Right lobe of liver (tissue), 6 donors: ENCODE data around the gene MTUS2. TPM values are rescaled to one million over a fixed set of nuclear protein-coding genes. Genes with fewer than 3 reads are reported as not detected.
A peak's percentile ranks its signal among the peaks of the same experiment; 100 is the strongest.

Source experiments
- ATAC-seq, 4 donors: fragments of 200-7000 bp; cut with Tn5 transposase; one replicate each; pipeline ENCODE4 v1.9.1; 2020; ENCODE audit warnings: mild to moderate bottlenecking in 4 of 4, moderate library complexity in 4 of 4
- DNase-seq, 3 donors: peaks; one replicate each; pipeline ENCODE4 v3.0.0-alpha.2; 2020
- H3K27ac ChIP-seq, 3 donors: fragments of 200-600 bp; one replicate each; pipeline ENCODE4 v1.8.0; 2022
- H3K27me3 ChIP-seq, 2 donors: fragments of 200-600 bp; one replicate each; pipeline ENCODE4 v1.8.0; 2022
- H3K36me3 ChIP-seq, 4 donors: fragments of 200-600 bp; sonication (generic) in 1 of 4; one replicate each; pipeline versions ENCODE4 v1.5.1 to v1.8.0; 2017 to 2022; ENCODE audit warnings: control low read depth in 1 of 4
- H3K4me1 ChIP-seq, 4 donors: fragments of 200-600 bp; sonication (generic) in 1 of 4; one replicate each; pipeline versions ENCODE4 v1.5.1 to v1.8.0; 2017 to 2022; ENCODE audit warnings: control low read depth in 1 of 4
- H3K4me3 ChIP-seq, 3 donors: fragments of 200-600 bp; one replicate each; pipeline ENCODE4 v1.8.0; 2022
- H3K9me3 ChIP-seq, 4 donors: fragments of 200-600 bp; sonication (generic) in 1 of 4; one replicate each; pipeline versions ENCODE4 v1.5.1 to v1.8.0; 2017 to 2022; ENCODE audit warnings: control low read depth in 1 of 4
- POLR2A ChIP-seq: fragments of 450-650 bp; IDR thresholded peaks from one replicate; pipeline ENCODE4 v1.6.1; 2017; ENCODE audit warnings: antibody characterized with exemption, mild to moderate bottlenecking
- WGBS: methylation state at CpG from one replicate; pipeline ENCODE4 v1.1.6; 2018; ENCODE audit warnings: low coverage, low lambda C conversion rate; ENCODE audit not compliant: insufficient coverage; ENCODE audit errors: missing lambda C conversion rate; 5-methylcytosine and 5-hydroxymethylcytosine counted together
- intact Hi-C, 2 donors: fragments of 100-400 bp; cut with DNase I; formaldehyde crosslinking; loops; one replicate each; pipeline versions ENCODE4 v1.11.2 to v1.14.1; 2022
- total RNA-seq, 6 experiments: library from RNA; depleted of rRNA in 2 of 6; stranded (reverse); fragments of >200 nt in 2 of 6; fragmentation: NEBNext Ultra II Directional in 3 of 6; extraction: Animal tissue kit (Norgen Biotek cat#: 25700) in 3 of 6; gene quantifications; one replicate each; pipeline versions ENCODE4 v1.1.0 to v1.2.4, GENCODE V29; 2016 to 2023
- TF ChIP-seq, protein P1 (sequence below), 4 donors: fragments of 200-600 bp in 3 of 4; fragments of 450-650 bp in 1 of 4; IDR thresholded peaks; one replicate each; pipeline versions ENCODE4 v1.5.1 to v1.8.0; 2016 to 2022; ENCODE audit warnings: antibody characterized with exemption in 4 of 4, mild to moderate bottlenecking in 2 of 4
- donor health status: DM: no; HTN: yes; CAD: no.
- donor health status: DM: no; HTN: no; CAD: no.
- donor health status: DM: no; HTN: no; CAD: no.
- donor health status: DM: no; HTN: yes; CAD: no.
- donor health status: DM: no; HTN: yes; CAD: no.

The MTUS2 gene
- total RNA-seq, 6 experiments from 2014 or later, result 0.15 to 2.2 (median 0.98) TPM

GRCh38 chr13:29520671-29521070, 700.5 kb downstream of the MTUS2 start:
- ATAC-seq (no peak), DNase-seq (no peak)
- Histone ChIP-seq H3K36me3 (no peaks in the 10 kb centered on the region), H3K27me3 (no peaks in the 10 kb centered on the region), H3K9me3 (no peaks in the 10 kb centered on the region), H3K27ac (no peak overlapping the region), H3K4me3 (no peak overlapping the region), H3K4me1 (no peaks in the 10 kb centered on the region)
- 85% methylated on average over 4 of the region's 4 CpGs for WGBS
- intact Hi-C loops, result no loop called here
- TF ChIP-seq POLR2A, result no peak

GRCh38 chr13:29521336-29521735, 701.2 kb downstream of the MTUS2 start:
- TF ChIP-seq, protein P1, sequence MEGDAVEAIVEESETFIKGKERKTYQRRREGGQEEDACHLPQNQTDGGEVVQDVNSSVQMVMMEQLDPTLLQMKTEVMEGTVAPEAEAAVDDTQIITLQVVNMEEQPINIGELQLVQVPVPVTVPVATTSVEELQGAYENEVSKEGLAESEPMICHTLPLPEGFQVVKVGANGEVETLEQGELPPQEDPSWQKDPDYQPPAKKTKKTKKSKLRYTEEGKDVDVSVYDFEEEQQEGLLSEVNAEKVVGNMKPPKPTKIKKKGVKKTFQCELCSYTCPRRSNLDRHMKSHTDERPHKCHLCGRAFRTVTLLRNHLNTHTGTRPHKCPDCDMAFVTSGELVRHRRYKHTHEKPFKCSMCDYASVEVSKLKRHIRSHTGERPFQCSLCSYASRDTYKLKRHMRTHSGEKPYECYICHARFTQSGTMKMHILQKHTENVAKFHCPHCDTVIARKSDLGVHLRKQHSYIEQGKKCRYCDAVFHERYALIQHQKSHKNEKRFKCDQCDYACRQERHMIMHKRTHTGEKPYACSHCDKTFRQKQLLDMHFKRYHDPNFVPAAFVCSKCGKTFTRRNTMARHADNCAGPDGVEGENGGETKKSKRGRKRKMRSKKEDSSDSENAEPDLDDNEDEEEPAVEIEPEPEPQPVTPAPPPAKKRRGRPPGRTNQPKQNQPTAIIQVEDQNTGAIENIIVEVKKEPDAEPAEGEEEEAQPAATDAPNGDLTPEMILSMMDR (IDR thresholded peaks at IDR 0.05), result no peak
- TF ChIP-seq POLR2A, result no peak
- intact Hi-C loops, result no loop called here
- Histone ChIP-seq H3K4me3 (no peak overlapping the region), H3K36me3 (no peaks in the 10 kb centered on the region), H3K27me3 (no peaks in the 10 kb centered on the region), H3K27ac (no peak overlapping the region), H3K9me3 (no peaks in the 10 kb centered on the region), H3K4me1 (no peaks in the 10 kb centered on the region)
- ATAC-seq (no peak), DNase-seq (no peak)
- 94% methylated on average over 13 of the region's 14 CpGs for WGBS

DNA sequence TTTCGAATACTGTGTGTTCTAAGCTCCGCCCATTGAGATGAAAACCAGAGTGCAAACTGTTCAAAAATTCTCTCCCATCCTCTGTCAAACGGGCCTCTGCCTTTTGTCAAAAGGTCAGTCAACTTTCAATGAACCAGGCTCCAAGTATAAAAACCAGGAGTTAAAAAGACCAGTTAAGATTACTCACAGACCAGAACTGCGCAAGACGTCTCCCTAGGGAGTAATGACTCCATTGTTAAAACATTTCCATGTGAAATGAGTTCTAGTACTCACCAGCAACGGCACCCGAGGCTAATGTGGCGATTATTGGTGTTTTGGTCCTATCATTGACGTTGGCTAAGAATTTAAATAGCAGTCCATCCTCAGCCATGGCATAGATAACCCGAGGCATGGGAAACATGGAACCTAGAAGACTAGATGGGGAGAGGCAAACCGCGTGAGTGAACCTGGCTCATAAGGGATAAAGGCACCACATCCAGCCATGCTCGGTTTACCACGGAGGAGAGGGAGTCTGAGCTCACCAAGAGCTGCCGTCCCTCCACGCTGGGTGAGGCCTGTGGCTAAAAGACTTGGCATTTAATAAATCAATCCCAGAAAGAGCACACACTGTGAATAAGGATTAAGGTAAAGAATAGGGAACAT, 702.0 kb downstream of the MTUS2 start:
- Histone ChIP-seq H3K27ac (no peak overlapping the region), H3K4me3 (no peak overlapping the region), H3K9me3 (no peaks in the 10 kb centered on the region), H3K27me3 (no peaks in the 10 kb centered on the region), H3K4me1 (no peaks in the 10 kb centered on the region), H3K36me3 (no peaks in the 10 kb centered on the region)
- TF ChIP-seq, protein P1 (IDR thresholded peaks at IDR 0.05), result no peak
- TF ChIP-seq POLR2A, result no peak
- whole genome bisulfite sequencing, result 90% methylated on average over 16 of the region's 16 CpGs
- ATAC-seq (peak in 1 of 4 donors; percentile 10), DNase-seq (no peak)
- intact Hi-C loops, result no loop called here

GRCh38 chr13:29523199-29523961, 703.2 kb downstream of the MTUS2 start:
- Histone ChIP-seq H3K9me3 (no peaks in the 10 kb centered on the region), H3K27ac (no peak overlapping the region), H3K4me3 (no peak overlapping the region), H3K27me3 (no peaks in the 10 kb centered on the region), H3K4me1 (no peaks in the 10 kb centered on the region), H3K36me3 (no peaks in the 10 kb centered on the region)
- intact Hi-C loops, result no loop called here
- ATAC-seq (peak in 3 of 4 donors; percentile 6 to 33 (median 32)), DNase-seq (no peak)
- 67% methylated on average over 3 of the region's 23 CpGs for WGBS
- no peak for TF ChIP-seq POLR2A
- TF ChIP-seq, protein P1 (IDR thresholded peaks at IDR 0.05), result no peak

- Histone ChIP-seq H3K9me3 (no peaks in the 10 kb centered on the region), H3K4me1 (no peaks in the 10 kb centered on the region), H3K36me3 (no peaks in the 10 kb centered on the region), H3K27ac (no peak overlapping the region), H3K4me3 (no peak overlapping the region), H3K27me3 (no peaks in the 10 kb centered on the region)
- WGBS, result 73% methylated on average over 3 of the region's 17 CpGs
- TF ChIP-seq POLR2A, result no peak
- TF ChIP-seq, protein P1 (IDR thresholded peaks at IDR 0.05), result no peak
- ATAC-seq, result peak in 2 of 4 donors; percentile 34 to 38
- intact Hi-C loops, result no loop called here
- DNase-seq, result no peak
Observed at GRCh38 chr13:29524176-29524575, 704.0 kb downstream of the MTUS2 start.
